SK-N-SH (cell line): ENCODE measurements around the gene NRGN. TPM values are rescaled to one million over a fixed set of nuclear protein-coding genes. Genes with fewer than 3 reads are reported as not detected.

Experiments used
- CTCF ChIA-PET: fragments of 300-600, 350-600 bp; formaldehyde crosslinking; extraction: SDS; loops from one replicate; lab custom pipeline; 2021; lab: Yijun Ruan, JAX
- POLR2A ChIA-PET: fragments of 350-600 bp; sonication (Branson Sonifier 250); formaldehyde crosslinking; extraction: SDS; loops from one replicate; lab custom pipeline; 2020; ENCODE audit warnings: antibody characterized with exemption, inconsistent platforms; lab: Yijun Ruan, JAX
- DNase-seq: peaks from one replicate; pipeline ENCODE4 v3.0.0; 2012
- H2AFZ ChIP-seq: fragments of 200-600 bp; sonication (generic); 2 replicates; pipeline ENCODE4 v1.8.1; 2016; ENCODE audit warnings: antibody characterized with exemption, mild to moderate bottlenecking, low read depth
- H3F3A ChIP-seq: fragments of 200-600 bp; sonication (generic); replicated peaks from 2 replicates; pipeline ENCODE3; 2016; ENCODE audit warnings: antibody characterized with exemption, mild to moderate bottlenecking; ENCODE audit not compliant: insufficient read depth
- H3K27ac ChIP-seq, 2 experiments: fragments of 200-500 bp in 1 of 2; fragments of 200-600 bp in 1 of 2; sonication (Bioruptor generic) in 1 of 2; sonication (generic), shearing (Covaris generic) in 1 of 2; 2 replicates each; pipeline versions ENCODE4 v1.5.1 to v1.6.1; 2014 to 2016; ENCODE audit warnings: low read depth in 2 of 2, inconsistent platforms in 1 of 2, low read length in 1 of 2, mild to moderate bottlenecking in 1 of 2, mixed read lengths in 1 of 2
- H3K27me3 ChIP-seq: fragments of 200-600 bp; sonication (generic), shearing (Covaris generic); 2 replicates; pipeline ENCODE4 v1.6.1; 2016; ENCODE audit warnings: mixed run types; ENCODE audit not compliant: insufficient read depth
- H3K36me3 ChIP-seq, 2 experiments: fragments of 200-500 bp in 1 of 2; fragments of 200-600 bp in 1 of 2; sonication (Bioruptor generic) in 1 of 2; sonication (generic) in 1 of 2; replicated peaks in 1 of 2; 2 replicates each; pipeline versions ENCODE3 to v1.5.1; 2014 to 2016; ENCODE audit warnings: low read length in 1 of 2, mild to moderate bottlenecking in 1 of 2; ENCODE audit not compliant: insufficient read depth in 2 of 2, control insufficient read depth in 1 of 2
- H3K4me1 ChIP-seq, 2 experiments: fragments of 200-500 bp in 1 of 2; fragments of 200-600 bp in 1 of 2; sonication (Bioruptor generic) in 1 of 2; sonication (generic), shearing (Covaris generic) in 1 of 2; 2 replicates each; pipeline versions ENCODE4 v1.5.1 to v1.6.1; 2014 to 2016; ENCODE audit warnings: low read depth in 1 of 2, low read length in 1 of 2, mixed run types in 1 of 2; ENCODE audit not compliant: insufficient read depth in 2 of 2, control insufficient read depth in 1 of 2
- H3K4me2 ChIP-seq: fragments of 200-600 bp; sonication (generic), shearing (Covaris generic); 2 replicates; pipeline ENCODE4 v1.6.1; 2017; ENCODE audit warnings: mixed run types
- H3K4me3 ChIP-seq, 2 experiments: fragments of 200-500 bp in 1 of 2; fragments of 200-600 bp in 1 of 2; sonication (Bioruptor generic) in 1 of 2; sonication (generic), shearing (Covaris generic) in 1 of 2; 2 replicates each; pipeline versions ENCODE4 v1.5.1 to v1.8.1; 2014 to 2016; ENCODE audit warnings: low read depth in 2 of 2, inconsistent platforms in 1 of 2, low read length in 1 of 2, mild to moderate bottlenecking in 1 of 2, mixed read lengths in 1 of 2, moderate library complexity in 1 of 2
- H3K79me2 ChIP-seq: fragments of 200-600 bp; sonication (generic); 2 replicates; pipeline ENCODE4 v1.8.1; 2017; ENCODE audit warnings: mild to moderate bottlenecking; ENCODE audit not compliant: insufficient read depth
- H3K9ac ChIP-seq: fragments of 200-600 bp; sonication (generic); 2 replicates; pipeline ENCODE4 v1.6.1; 2017; ENCODE audit warnings: mixed run types
- H3K9me2 ChIP-seq: fragments of 200-600 bp; sonication (generic); 2 replicates; pipeline ENCODE4 v1.6.1; 2017; ENCODE audit warnings: mixed run types
- H3K9me3 ChIP-seq: fragments of 200-600 bp; sonication (generic); 2 replicates; pipeline ENCODE4 v1.6.1; 2017; ENCODE audit warnings: mixed run types, mild to moderate bottlenecking, moderate library complexity
- H4K20me1 ChIP-seq: fragments of 200-600 bp; sonication (generic); 2 replicates; pipeline ENCODE4 v1.6.1; 2017; ENCODE audit warnings: mild to moderate bottlenecking, mixed run types; ENCODE audit not compliant: insufficient read depth
- CHD2 ChIP-seq: fragments of 150-350 bp; IDR thresholded peaks from 2 replicates; pipeline ENCODE4 v1.6.1; 2018; ENCODE audit warnings: low read length; ENCODE audit not compliant: partially characterized antibody
- CTCF ChIP-seq: fragments of 200-600 bp; sonication (generic); IDR thresholded peaks from 2 replicates; pipeline ENCODE4 v1.6.1; 2017; ENCODE audit warnings: antibody characterized with exemption, mild to moderate bottlenecking, moderate library complexity
- EP300 ChIP-seq, 2 experiments: IDR thresholded peaks; 2 replicates each; pipeline versions ENCODE4 v1.4.0 to v1.6.1; 2012; ENCODE audit warnings: borderline replicate concordance in 1 of 2, low read depth in 1 of 2, low read length in 1 of 2
- FOXM1 ChIP-seq: IDR thresholded peaks from 2 replicates; pipeline ENCODE4 v1.4.0; 2012; ENCODE audit warnings: low read depth, mild to moderate bottlenecking
- IRF3 ChIP-seq: fragments of 150-350 bp; IDR thresholded peaks from 2 replicates; pipeline ENCODE4 v1.6.1; 2016; ENCODE audit warnings: mild to moderate bottlenecking, low read depth, low read length
- JUND ChIP-seq: IDR thresholded peaks from 2 replicates; pipeline ENCODE4 v1.4.0; 2012
- MXI1 ChIP-seq: IDR thresholded peaks from 2 replicates; pipeline ENCODE4 v1.6.1; 2012; ENCODE audit warnings: mild to moderate bottlenecking, low read depth, low read length, improper control_type of control experiment
- POLR2AphosphoS5 ChIP-seq: IDR thresholded peaks from 2 replicates; pipeline ENCODE4 v1.6.1; 2012; ENCODE audit warnings: low read depth, low read length
- REST ChIP-seq: IDR thresholded peaks from 2 replicates; pipeline ENCODE4 v1.6.1; 2012; ENCODE audit warnings: mild to moderate bottlenecking, low read depth, low read length, moderate library complexity
- RFX5 ChIP-seq: IDR thresholded peaks from 2 replicates; pipeline ENCODE4 v1.6.1; 2012; ENCODE audit warnings: mild to moderate bottlenecking, improper control_type of control experiment, low read length
- RXRA ChIP-seq: IDR thresholded peaks from 2 replicates; pipeline ENCODE4 v1.4.0; 2012; ENCODE audit warnings: low read depth, mild to moderate bottlenecking, borderline replicate concordance
- TAF1 ChIP-seq: IDR thresholded peaks from 2 replicates; pipeline ENCODE4 v1.6.1; 2012; ENCODE audit warnings: low read depth, mild to moderate bottlenecking, low read length, moderate library complexity, borderline replicate concordance
- TEAD4 ChIP-seq: IDR thresholded peaks from 2 replicates; pipeline ENCODE4 v1.4.0; 2012; ENCODE audit warnings: mild to moderate bottlenecking, borderline replicate concordance; ENCODE audit not compliant: insufficient read depth
- USF1 ChIP-seq: IDR thresholded peaks from 2 replicates; pipeline ENCODE4 v1.4.0; 2012; ENCODE audit warnings: low read depth, borderline replicate concordance
- ZBTB33 ChIP-seq: IDR thresholded peaks from 2 replicates; pipeline ENCODE4 v1.4.0; 2012; ENCODE audit warnings: low read depth, borderline replicate concordance
- WGBS: methylation state at CpG from one replicate; pipeline ENCODE4 v1.1.6; 2017; ENCODE audit warnings: low lambda C conversion rate; 5-methylcytosine and 5-hydroxymethylcytosine counted together
- polyA plus RNA-seq, 3 experiments: library from polyadenylated mRNA; depleted of rRNA; stranded (reverse); fragments of >200 nt; gene quantifications; 2 replicates each; pipeline ENCODE4 v1.2.3, GENCODE V29; 2012

NRGN gene
- polyA plus RNA-seq, 1 of the 3 experiments (the other 2 are of a cell fraction) = 6.8 TPM

- no peaks in the 10 kb centered on the region for H3K36me3 ChIP-seq
- no peak overlapping the region for H3K9ac ChIP-seq
- DNase-seq = no peak
- no peak overlapping the region for H2AFZ ChIP-seq
- no peak overlapping the region for H3K4me3 ChIP-seq
- H3F3A ChIP-seq = no peaks in the 10 kb centered on the region
- no peaks in the 10 kb centered on the region for H3K79me2 ChIP-seq
- ChIA-PET CTCF (interaction anchor here (0.7 to 1.8 kb wide), 4 partner anchors 9 to 99 kb away, joined by 3 to 6 read pairs (median 4); no protein-coding TSS in a partner anchor), POLR2A (no interaction called here)
- H3K4me2 ChIP-seq = no peak overlapping the region
- H3K4me1 ChIP-seq = peaks cover 0 to 12% of the 10 kb centered on the region in 2 experiments; a peak in 2 of 4 replicates
- no peaks in the 10 kb centered on the region for H4K20me1 ChIP-seq
- H3K27me3 ChIP-seq = no peaks in the 10 kb centered on the region
- TF ChIP-seq CTCF (no peak), FOXM1 (no peak), USF1 (no peak), EP300 (IDR thresholded peaks at IDR 0.05; ENCODE audit: borderline replicate concordance in 1 of 2, low read depth in 1 of 2, low read length in 1 of 2) (no peak), REST (no peak), CHD2 (no peak), TEAD4 (no peak), RFX5 (no peak), JUND (no peak), ZBTB33 (no peak), RXRA (no peak), POLR2AphosphoS5 (no peak), TAF1 (no peak), IRF3 (no peak), MXI1 (no peak)
- no peak overlapping the region for H3K27ac ChIP-seq
- no peaks in the 10 kb centered on the region for H3K9me3 ChIP-seq
- no peaks in the 10 kb centered on the region for H3K9me2 ChIP-seq
- WGBS = 80% methylated on average over 2 of the region's 7 CpGs
These were observed 2.0 kb upstream of the NRGN start for GRCh38 chr11:124737638-124738305.
